ENCODE measurements around the gene FOXP3.
"Not testable (repeated sequence)": the region's sequence is repeated elsewhere in the genome, so short reads cannot be mapped to it uniquely, and the experiment has no call there.

FOXP3 gene

GRCh38 chrX:49264460-49264859 lies at the start of gene FOXP3:
TSS of gene FOXP3 (minus strand) at chrX:49264710. CDS start at chrX:49258505, 6,205 bp downstream.
- in situ Hi-C loops (cut with HindIII; ENCODE audit: low sequenced_read_pairs): no loop called here

GRCh38 chrX:49312176-49312575 lies 47.7 kb upstream of the FOXP3 start:
- in situ Hi-C loops (cut with HindIII; ENCODE audit: low sequenced_read_pairs): no loop called here

DNA sequence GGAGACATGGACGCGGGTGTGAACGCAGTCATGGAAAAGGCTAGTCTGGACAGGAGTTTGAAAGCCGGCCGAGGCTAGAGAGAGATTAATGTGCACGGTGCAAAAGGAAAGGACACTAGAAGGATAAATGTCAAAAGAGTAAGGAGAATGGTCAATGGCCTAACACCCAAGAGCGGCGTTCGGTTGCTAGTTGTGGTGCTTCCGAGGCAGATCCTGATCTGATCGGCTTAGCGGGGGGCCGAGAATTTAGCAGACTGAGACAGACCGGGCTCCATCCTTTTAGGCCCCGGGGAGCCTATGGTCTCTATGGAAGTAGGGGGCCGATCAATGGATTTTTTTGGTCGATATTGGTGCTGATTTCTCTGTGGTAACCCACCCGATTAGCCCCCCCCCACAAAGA lies 45.9 kb upstream of the FOXP3 start:
- in situ Hi-C loops (cut with HindIII; ENCODE audit: low sequenced_read_pairs): no loop called here

GRCh38 chrX:49309401-49309981 lies 45.0 kb upstream of the FOXP3 start:
- in situ Hi-C loops (cut with HindIII; ENCODE audit: low sequenced_read_pairs): no loop called here

- in situ Hi-C loops (cut with HindIII; ENCODE audit: low sequenced_read_pairs): no loop called here
These were observed 44.2 kb upstream of the FOXP3 start for GRCh38 chrX:49308604-49309269.

GRCh38 chrX:49307775-49308174 lies 43.3 kb upstream of the FOXP3 start:
- in situ Hi-C loops (cut with HindIII; ENCODE audit: low sequenced_read_pairs): not testable (repeated sequence)

DNA sequence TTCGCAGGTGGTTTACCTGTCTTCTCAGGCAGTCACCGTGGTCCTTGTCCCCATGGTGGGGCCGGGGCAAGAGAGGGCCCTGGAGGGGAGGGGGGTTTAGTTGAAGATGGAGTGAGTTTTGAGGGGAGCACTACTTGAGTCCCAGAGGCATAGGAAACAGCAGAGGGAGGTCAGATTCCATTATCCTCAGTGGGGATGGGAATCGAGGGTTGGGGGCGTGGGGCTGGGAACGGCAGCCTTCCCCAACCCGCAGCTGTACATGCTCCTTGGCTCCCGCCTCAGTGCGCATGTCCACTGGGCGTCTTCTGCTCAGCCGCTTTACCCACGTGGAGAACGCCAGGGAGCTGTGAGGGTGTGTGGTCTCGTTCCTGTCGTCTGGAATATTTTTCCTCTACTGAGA lies 38.8 kb upstream of the FOXP3 start, which contains the start of gene GAGE10:
GAGE10 (plus strand) TSS at position 301 of the 400 bp plus-strand sequence. CDS start 1,214 bp downstream, outside the sequence.
- in situ Hi-C loops (cut with HindIII; ENCODE audit: low sequenced_read_pairs): no loop called here

DNA sequence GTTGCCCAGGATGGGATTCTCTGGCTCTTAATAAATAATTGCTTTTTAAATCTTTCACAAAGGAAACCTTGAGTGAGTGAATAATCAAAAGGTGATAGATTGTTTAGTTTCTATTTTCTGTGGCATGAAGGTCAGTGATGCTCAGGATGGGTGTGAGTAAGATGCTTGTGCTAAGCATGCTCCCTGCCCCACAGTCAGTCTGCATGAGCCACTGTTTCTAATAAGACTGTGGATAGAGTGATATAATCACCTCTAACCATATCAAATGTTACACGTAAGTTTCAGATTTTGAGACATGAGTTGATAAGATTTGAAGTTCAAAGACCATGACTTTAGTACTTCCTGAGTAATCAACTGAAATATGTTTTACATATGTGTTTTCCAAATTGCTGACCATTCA lies 36.2 kb upstream of the FOXP3 start:
- in situ Hi-C loops (cut with HindIII; ENCODE audit: low sequenced_read_pairs): no loop called here

DNA sequence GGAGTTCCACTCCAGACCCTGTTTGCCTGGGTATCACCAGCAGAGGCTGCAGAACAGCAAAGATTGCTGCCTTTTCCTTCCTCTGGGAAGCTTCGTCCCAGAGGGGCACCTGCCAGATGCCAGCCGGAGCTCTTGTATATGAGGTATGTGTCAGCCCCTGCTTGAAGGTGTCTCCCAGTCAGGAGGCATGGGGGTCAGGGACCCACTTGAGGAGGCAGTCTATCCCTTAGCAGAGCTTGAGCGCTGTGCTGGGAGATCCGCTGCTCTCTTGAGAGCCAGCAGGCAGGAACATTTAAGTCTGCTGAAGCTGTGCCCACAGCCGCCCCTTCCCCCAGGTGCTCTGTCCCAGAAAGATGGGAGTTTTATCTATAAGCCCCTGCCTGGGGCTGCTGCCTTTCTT lies 34.8 kb upstream of the FOXP3 start:
- in situ Hi-C loops (cut with HindIII; ENCODE audit: low sequenced_read_pairs): not testable (repeated sequence)

- in situ Hi-C loops (cut with HindIII; ENCODE audit: low sequenced_read_pairs): no loop called here
These were observed 28.2 kb upstream of the FOXP3 start for GRCh38 chrX:49292400-49293362.

- in situ Hi-C loops (cut with HindIII; ENCODE audit: low sequenced_read_pairs): no loop called here
These were observed 27.3 kb upstream of the FOXP3 start for GRCh38 chrX:49291615-49292337.

DNA sequence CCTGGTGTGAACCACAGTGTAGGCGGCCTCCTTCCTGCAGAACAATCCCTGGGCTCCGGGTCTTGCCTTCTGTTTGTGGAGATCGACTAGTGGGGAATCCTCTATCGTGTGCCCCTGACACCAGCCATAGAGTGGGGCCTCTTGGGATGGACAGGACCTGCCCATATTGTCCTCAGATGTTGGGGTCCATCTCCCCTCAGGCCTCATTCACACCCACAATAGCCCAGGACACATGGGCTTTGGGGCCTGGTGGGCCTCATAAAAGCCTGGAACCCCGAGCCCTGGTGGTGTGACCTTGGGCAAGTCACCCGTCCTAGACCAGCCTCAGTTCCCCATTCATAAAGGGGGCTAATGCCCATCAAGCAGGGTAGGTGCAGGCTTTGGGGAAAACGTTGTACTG lies 25.7 kb upstream of the FOXP3 start:
- in situ Hi-C loops (cut with HindIII; ENCODE audit: low sequenced_read_pairs): no loop called here

- in situ Hi-C loops (cut with HindIII; ENCODE audit: low sequenced_read_pairs): no loop called here
These were observed 23.2 kb upstream of the FOXP3 start for GRCh38 chrX:49287665-49288064.

GRCh38 chrX:49286581-49286980 lies 22.1 kb upstream of the FOXP3 start:
- in situ Hi-C loops (cut with HindIII; ENCODE audit: low sequenced_read_pairs): no loop called here

DNA sequence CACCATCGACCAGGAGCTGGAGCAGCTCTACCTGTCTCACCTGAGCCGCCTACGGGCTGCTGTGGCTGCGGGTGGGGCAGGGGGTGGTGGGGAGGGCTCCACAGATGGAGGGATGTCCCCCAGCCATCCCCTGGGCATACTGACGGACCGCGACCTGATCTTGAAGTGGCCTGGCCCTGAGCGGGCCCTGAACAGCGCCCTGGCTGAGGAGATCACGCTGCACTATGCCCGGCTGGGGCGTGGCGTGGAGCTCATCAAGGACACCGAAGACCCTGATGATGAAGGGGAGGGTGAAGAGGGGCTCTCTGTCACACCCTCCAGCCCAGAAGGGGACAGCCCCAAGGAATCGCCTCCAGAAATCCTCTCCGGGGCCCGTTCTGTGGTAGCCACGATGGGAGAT lies 21.6 kb upstream of the FOXP3 start:
- in situ Hi-C loops (cut with HindIII; ENCODE audit: low sequenced_read_pairs): no loop called here

DNA sequence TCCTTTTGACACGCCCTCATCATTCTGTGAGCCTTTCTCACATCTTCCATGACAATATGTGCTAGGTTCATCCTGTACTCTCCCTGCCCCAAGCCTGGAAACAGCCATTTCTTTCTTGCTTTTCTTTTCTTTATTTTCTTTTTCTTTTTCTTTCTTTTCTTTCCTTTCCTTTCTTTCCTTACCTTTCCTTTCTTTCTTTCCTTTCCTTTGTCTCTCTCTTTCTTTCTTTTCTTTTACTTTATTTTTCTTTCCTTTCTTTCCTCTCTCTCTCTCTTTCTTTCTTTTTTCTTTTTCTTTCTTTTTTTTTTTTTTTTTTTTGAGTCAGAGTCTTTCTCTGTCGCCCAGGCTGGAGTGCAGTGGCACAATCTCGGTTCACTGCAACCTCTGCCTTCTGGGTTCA lies 19.7 kb upstream of the FOXP3 start:
- in situ Hi-C loops (cut with HindIII; ENCODE audit: low sequenced_read_pairs): no loop called here

DNA sequence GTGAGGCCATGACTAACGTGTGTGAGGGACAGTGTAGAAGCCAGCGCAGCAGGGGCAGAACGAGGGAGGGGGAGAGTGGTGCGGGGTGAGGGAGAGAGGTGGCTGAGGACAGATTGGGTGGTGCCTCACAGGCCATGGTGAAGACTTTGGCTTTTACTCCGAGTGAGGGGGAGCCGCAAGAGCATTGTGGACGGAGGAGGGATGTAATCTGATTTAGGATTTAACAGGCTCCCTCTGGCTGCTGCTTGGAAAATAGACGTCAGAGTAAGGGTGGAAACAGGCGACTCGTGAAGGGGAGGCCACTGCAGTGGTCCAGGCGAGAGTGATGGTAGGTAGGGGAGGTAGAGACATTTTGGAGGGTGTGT lies 18.1 kb upstream of the FOXP3 start:
- in situ Hi-C loops (cut with HindIII; ENCODE audit: low sequenced_read_pairs): no loop called here

DNA sequence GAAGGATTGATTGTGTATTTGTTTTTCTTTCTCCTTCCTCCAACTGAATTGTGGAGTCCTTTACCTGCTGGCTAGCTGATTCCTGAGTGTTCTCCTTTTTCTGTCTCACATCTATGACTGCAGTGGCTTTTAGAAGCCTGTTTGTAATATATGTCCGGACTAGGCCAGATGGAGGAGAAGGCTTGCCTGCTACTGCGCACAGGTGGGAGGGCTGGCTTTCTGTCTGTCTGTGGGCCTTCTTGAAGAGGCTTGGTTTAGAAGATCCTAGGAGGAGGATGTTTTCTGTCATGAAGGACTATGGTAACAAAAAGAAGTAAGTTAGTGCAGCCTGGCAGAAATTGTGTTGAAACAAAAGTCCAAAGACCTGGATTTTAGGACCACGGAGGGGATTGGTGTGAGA lies 13.6 kb upstream of the FOXP3 start:
- in situ Hi-C loops (cut with HindIII; ENCODE audit: low sequenced_read_pairs): no loop called here

GRCh38 chrX:49277535-49277830 lies 13.0 kb upstream of the FOXP3 start:
- in situ Hi-C loops (cut with HindIII; ENCODE audit: low sequenced_read_pairs): no loop called here

DNA sequence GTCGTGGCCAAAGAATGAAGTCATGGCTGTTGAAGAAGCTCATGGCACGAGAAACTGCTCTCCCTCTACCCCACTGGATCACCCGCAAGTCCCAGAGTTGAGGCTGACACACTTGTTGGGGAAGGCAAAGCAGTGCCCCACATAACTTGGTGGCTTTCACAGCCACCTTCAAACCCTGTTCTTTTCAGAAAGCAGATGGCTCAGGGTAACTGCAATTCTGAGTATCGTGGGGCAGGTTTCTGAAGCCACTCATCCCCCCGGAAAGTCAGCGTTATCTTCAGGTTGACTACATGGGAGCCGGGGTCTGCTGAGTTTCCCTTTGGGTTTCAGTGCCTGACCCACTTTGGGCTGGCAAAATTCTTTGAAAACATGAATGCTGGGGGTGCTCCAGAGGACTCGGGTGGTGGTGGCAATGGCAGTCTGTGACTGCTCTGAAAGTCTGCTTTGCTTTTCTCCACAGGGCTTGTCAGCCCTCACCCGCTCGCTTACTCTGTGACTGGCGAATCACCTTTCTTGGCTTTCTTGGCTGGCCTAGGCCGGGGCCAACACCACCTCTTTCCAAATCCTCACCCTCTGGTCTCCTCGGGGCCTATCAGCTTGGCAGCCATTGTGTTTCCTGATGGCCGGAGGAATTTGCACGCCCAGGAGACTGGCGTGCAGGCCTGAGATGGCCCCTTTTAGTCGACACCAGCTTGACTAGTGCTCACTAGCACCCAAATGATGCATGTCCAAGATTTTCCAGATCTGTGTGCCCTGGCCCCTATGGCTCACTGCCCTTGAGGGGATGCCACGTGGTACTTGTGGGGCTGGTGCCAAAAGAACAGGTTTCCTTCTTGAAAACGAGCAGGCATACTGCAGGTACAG lies 12.4 kb upstream of the FOXP3 start:
- in situ Hi-C loops (cut with HindIII; ENCODE audit: low sequenced_read_pairs): no loop called here

Data from endothelial cell of hepatic sinusoid (primary cell).